Heart right ventricle (tissue), 16 donors: ENCODE measurements around the gene TENT5A. TPM values are rescaled to one million over a fixed set of nuclear protein-coding genes. Genes with fewer than 3 reads are reported as not detected.

Experiments
- ATAC-seq, 8 donors: fragments of 200-7000 bp; cut with Tn5 transposase; one replicate each; pipeline ENCODE4 v1.9.1; 2020; ENCODE audit warnings: mild to moderate bottlenecking in 8 of 8, moderate library complexity in 8 of 8, moderate number of reproducible peaks in 1 of 8
- DNase-seq, 2 donors: peaks; one replicate each; pipeline ENCODE4 v3.0.0-alpha.2; 2020
- H3K27ac ChIP-seq, 10 donors: fragments of 200-600 bp; sonication (generic) in 2 of 10; one replicate each; pipeline versions ENCODE4 v1.5.0 to v1.8.0; 2020 to 2022; ENCODE audit warnings: mild to moderate bottlenecking in 3 of 10
- H3K27me3 ChIP-seq, 7 donors: fragments of 200-600 bp; one replicate each; pipeline ENCODE4 v1.8.0; 2021 to 2022; ENCODE audit warnings: mild to moderate bottlenecking in 2 of 7
- H3K36me3 ChIP-seq, 9 donors: fragments of 200-600 bp; sonication (generic) in 1 of 9; one replicate each; pipeline versions ENCODE4 v1.5.0 to v1.8.0; 2020 to 2022; ENCODE audit warnings: mild to moderate bottlenecking in 2 of 9
- H3K4me1 ChIP-seq, 9 donors: fragments of 200-600 bp; sonication (generic) in 1 of 9; one replicate each; pipeline versions ENCODE4 v1.5.0 to v1.8.0; 2020 to 2022; ENCODE audit warnings: mild to moderate bottlenecking in 4 of 9
- H3K4me3 ChIP-seq, 10 donors: fragments of 200-600 bp; sonication (generic) in 2 of 10; one replicate each; pipeline versions ENCODE4 v1.5.0 to v1.8.0; 2020 to 2022; ENCODE audit warnings: mild to moderate bottlenecking in 7 of 10, moderate library complexity in 2 of 10
- H3K9me3 ChIP-seq, 11 donors: fragments of 200-600 bp in 10 of 11; sonication (generic) in 2 of 11; one replicate each; pipeline versions ENCODE4 v1.5.0 to v1.8.0; 2013 to 2022; ENCODE audit warnings: mild to moderate bottlenecking in 2 of 11, control low read depth in 1 of 11, moderate library complexity in 1 of 11
- CTCF ChIP-seq, 9 donors: fragments of 200-600 bp; sonication (generic) in 2 of 9; IDR thresholded peaks; one replicate each; pipeline versions ENCODE4 v1.5.0 to v1.8.0; 2021 to 2022; ENCODE audit warnings: antibody characterized with exemption in 9 of 9, mild to moderate bottlenecking in 5 of 9, moderate library complexity in 1 of 9
- whole genome bisulfite sequencing, 2 donors: extraction: QIAGEN DNeasy Blood & Tissue Kit; methylation state at CpG; one replicate each; pipeline ENCODE4 v1.1.7; 2013; ENCODE audit warnings: inconsistent platforms in 1 of 2; 5-methylcytosine and 5-hydroxymethylcytosine counted together
- intact Hi-C, 10 donors: fragments of 100-400 bp; cut with DNase I; formaldehyde crosslinking; loops; one replicate each; pipeline versions ENCODE4 v1.11.1 to v1.14.2; 2022
- polyA plus RNA-seq, 2 donors: library from polyadenylated mRNA; stranded (reverse); fragments of 200-250 nt; gene quantifications; one replicate each; pipeline ENCODE4 v1.2.3, GENCODE V29; 2013
- total RNA-seq, 10 donors: library from RNA; stranded (reverse); fragmentation: NEBNext Ultra II Directional in 3 of 10; extraction: Animal tissue kit (Norgen Biotek cat#: 25700) in 3 of 10; gene quantifications; one replicate each; pipeline versions ENCODE4 v1.2.1 to v1.2.4, GENCODE V29; 2021 to 2023
- donor health status: Arrhythmogenic right ventricular cardiomyopathy.
- donor health status: ischemic (EF 13 %, LVEDD 7.1; RV severe dilation, severe dysfunction).
- donor health status: healthy with polysubstance abuse.
- donor health status: DM: no; HTN: yes; CAD: no.
- donor health status: DM: no; HTN: no; CAD: no.
- donor health status: ischemic (EF 25% LVEDD 6.9; RV normal size, moderate dysfunction).
- donor health status: ischemic (EF 25% LVEDD 5.7; RV mildly dilated, moderate dysfunction).
- donor health status: healthy.
- donor health status: DM: yes; HTN: yes; CAD: no.
- donor health status: Ischemic cardiomyopathy.
- donor health status: ischemic (EF 35%, LVEDD 5.7; RV mildly dilated, moderate dysfunction).
- donor health status: nonischemic (EF 11% LVEDD 7.7; RV severe dilation, severe dysfunction).
- donor health status: DM: yes; HTN: yes; CAD: no.
- donor health status: PGD.
- donor health status: ischemic (EF 29% LVEDD 5.4; RV normal size, mild dysfunction).
- donor health status: nonischemic (EF 23%, LVEDD 6.1; RV moderate dilation, normal function).

TENT5A gene
- total and polyA plus RNA-seq, 12 donors = 17.3 to 72.1 (median 44.0) TPM

DNA sequence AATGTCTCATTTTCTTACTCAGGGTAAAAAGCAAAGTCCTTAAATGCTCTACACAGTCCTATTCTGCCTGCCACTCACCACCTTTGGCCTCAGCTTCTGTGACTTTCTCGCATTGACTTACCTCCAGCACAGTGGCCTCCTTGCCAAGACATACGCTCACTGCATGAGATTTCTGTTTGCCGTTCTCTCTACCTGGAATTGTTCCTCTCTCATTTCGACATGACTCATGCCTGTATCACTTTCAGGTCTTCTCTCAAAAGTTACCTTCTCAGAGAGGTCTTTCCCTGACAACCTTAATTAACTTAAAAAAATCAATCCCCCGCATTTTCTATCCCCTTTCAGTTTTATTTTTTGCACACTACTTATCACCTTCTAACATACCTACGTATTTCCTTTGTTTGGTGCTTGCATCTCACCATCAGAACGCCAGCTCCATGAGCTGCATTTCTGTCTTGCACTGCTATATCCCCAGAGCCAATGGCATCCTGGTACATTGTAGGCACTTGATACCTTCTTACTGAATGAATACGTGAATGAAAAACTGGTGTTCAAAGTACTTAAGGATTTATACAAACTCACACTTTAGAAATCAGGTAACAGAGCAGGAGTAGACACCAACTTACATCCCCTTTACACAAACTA, 24.5 kb downstream of the TENT5A start:
- intact Hi-C loops = no loop called here
- Histone ChIP-seq H3K27me3 (no peaks in the 10 kb centered on the region), H3K4me3 (no peak overlapping the region), H3K27ac (no peak overlapping the region), H3K4me1 (peaks cover 0 to 20% (median 12%) of the 10 kb centered on the region in 9 donors), H3K36me3 (no peaks in the 10 kb centered on the region), H3K9me3 (no peaks in the 10 kb centered on the region)
- WGBS, 2 donors = 74 to 77% methylated on average over 8 of the region's 8 CpGs
- ATAC-seq (peak in 4 of 8 donors; percentile 35 to 61 (median 58)), DNase-seq (no peak)
- no peak for TF ChIP-seq CTCF (IDR thresholded peaks at IDR 0.05)

DNA sequence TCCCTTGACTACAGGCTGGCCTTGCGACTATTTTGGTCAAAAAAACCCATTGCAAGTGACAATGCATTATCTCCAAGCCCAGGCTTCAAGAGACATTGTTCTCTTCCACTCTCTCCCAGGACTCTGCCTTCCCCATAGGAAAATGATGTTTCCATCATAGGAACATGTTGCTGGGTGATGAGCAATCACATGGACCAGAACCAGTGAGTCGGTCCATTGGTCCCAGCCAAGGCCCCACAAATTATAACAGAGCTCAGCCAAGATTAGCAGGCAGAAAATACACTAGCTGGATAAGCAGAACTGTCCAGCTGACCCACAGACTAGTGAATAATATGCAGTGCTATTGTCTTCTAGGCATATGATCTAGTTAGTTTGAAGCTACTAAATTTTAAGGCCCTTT, 27.4 kb downstream of the TENT5A start:
- peak in 3 of 8 donors; percentile 33 to 49 (median 38) for ATAC-seq
- no peaks in the 10 kb centered on the region for H3K27me3 ChIP-seq
- DNase-seq = no peak
- no peaks in the 10 kb centered on the region for H3K9me3 ChIP-seq
- H3K36me3 ChIP-seq = no peaks in the 10 kb centered on the region
- intact Hi-C loops = no loop called here
- 86 to 89% methylated on average over 2 of the region's 2 CpGs for whole genome bisulfite sequencing, 2 donors
- TF ChIP-seq CTCF (IDR thresholded peaks at IDR 0.05) = no peak
- H3K4me3 ChIP-seq = no peak overlapping the region
- H3K27ac ChIP-seq = no peak overlapping the region
- peaks cover 0 to 28% (median 10%) of the 10 kb centered on the region in 9 donors for H3K4me1 ChIP-seq

GRCh38 chr6:81722506-81723223, 29.8 kb downstream of the TENT5A start:
- Histone ChIP-seq H3K27ac (no peak overlapping the region), H3K27me3 (no peaks in the 10 kb centered on the region), H3K4me3 (no peak overlapping the region), H3K4me1 (peaks cover 0 to 29% (median 20%) of the 10 kb centered on the region in 9 donors), H3K36me3 (no peaks in the 10 kb centered on the region), H3K9me3 (no peaks in the 10 kb centered on the region)
- no peak for TF ChIP-seq CTCF (IDR thresholded peaks at IDR 0.05)
- DNase-seq = no peak
- WGBS, 2 donors = 21 to 41% methylated on average over 1 of the region's 1 CpG
- no peak for ATAC-seq
- intact Hi-C loops = no loop called here

GRCh38 chr6:81720427-81720826, 32.1 kb downstream of the TENT5A start:
- WGBS, 2 donors = 67 to 73% methylated on average over 1 of the region's 1 CpG
- Histone ChIP-seq H3K36me3 (no peaks in the 10 kb centered on the region), H3K27me3 (no peaks in the 10 kb centered on the region), H3K27ac (no peak overlapping the region), H3K9me3 (no peaks in the 10 kb centered on the region), H3K4me3 (no peak overlapping the region), H3K4me1 (peaks cover 0 to 27% (median 20%) of the 10 kb centered on the region in 9 donors)
- no peak for TF ChIP-seq CTCF (IDR thresholded peaks at IDR 0.05)
- intact Hi-C loops = no loop called here
- peak in 4 of 8 donors; percentile 37 to 61 (median 48) for ATAC-seq
- no peak for DNase-seq
